Measurements from ENCODE around the gene COQ4.

DNA sequence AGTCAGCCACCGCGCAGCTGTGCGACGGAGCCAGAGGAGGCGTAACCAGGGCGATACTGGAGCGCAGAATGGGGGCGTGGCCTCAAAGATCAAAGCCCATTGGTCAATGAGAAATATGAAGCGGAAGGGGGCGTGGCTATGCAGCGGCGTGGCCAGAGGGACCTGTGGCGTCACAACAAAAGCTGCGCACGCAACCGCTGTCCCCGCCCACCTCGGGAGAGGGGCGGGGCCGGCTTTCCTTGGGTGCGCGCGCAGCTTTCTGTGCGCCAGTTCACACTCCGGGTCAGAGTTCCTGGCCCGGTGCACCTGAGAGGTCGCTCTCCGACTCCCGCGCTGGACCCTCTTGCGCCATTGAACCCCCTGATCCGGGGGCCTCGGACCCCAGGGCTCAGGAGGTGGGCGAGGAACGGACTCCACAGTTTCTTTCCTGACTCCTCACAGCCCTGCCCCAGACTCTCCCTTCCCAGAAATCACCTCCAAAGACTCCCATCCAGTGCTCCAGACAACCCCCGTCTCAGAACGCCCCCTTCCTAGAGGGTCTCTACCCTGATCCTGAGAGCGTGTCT lies 46.5 kb upstream of the COQ4 start, which contains the start of gene SWI5:
- no peak for TF ChIP-seq SIN3A (IDR thresholded peaks at IDR 0.05; ENCODE audit: borderline replicate concordance, insufficient read depth, low read depth, low read length)
- TF ChIP-seq, protein P1, sequence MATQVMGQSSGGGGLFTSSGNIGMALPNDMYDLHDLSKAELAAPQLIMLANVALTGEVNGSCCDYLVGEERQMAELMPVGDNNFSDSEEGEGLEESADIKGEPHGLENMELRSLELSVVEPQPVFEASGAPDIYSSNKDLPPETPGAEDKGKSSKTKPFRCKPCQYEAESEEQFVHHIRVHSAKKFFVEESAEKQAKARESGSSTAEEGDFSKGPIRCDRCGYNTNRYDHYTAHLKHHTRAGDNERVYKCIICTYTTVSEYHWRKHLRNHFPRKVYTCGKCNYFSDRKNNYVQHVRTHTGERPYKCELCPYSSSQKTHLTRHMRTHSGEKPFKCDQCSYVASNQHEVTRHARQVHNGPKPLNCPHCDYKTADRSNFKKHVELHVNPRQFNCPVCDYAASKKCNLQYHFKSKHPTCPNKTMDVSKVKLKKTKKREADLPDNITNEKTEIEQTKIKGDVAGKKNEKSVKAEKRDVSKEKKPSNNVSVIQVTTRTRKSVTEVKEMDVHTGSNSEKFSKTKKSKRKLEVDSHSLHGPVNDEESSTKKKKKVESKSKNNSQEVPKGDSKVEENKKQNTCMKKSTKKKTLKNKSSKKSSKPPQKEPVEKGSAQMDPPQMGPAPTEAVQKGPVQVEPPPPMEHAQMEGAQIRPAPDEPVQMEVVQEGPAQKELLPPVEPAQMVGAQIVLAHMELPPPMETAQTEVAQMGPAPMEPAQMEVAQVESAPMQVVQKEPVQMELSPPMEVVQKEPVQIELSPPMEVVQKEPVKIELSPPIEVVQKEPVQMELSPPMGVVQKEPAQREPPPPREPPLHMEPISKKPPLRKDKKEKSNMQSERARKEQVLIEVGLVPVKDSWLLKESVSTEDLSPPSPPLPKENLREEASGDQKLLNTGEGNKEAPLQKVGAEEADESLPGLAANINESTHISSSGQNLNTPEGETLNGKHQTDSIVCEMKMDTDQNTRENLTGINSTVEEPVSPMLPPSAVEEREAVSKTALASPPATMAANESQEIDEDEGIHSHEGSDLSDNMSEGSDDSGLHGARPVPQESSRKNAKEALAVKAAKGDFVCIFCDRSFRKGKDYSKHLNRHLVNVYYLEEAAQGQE (IDR thresholded peaks at IDR 0.05; ENCODE audit: insufficient read depth in 1 of 2, low read depth in 2 of 2, low read length in 1 of 2): no peak
- TF ChIP-seq, protein P2, sequence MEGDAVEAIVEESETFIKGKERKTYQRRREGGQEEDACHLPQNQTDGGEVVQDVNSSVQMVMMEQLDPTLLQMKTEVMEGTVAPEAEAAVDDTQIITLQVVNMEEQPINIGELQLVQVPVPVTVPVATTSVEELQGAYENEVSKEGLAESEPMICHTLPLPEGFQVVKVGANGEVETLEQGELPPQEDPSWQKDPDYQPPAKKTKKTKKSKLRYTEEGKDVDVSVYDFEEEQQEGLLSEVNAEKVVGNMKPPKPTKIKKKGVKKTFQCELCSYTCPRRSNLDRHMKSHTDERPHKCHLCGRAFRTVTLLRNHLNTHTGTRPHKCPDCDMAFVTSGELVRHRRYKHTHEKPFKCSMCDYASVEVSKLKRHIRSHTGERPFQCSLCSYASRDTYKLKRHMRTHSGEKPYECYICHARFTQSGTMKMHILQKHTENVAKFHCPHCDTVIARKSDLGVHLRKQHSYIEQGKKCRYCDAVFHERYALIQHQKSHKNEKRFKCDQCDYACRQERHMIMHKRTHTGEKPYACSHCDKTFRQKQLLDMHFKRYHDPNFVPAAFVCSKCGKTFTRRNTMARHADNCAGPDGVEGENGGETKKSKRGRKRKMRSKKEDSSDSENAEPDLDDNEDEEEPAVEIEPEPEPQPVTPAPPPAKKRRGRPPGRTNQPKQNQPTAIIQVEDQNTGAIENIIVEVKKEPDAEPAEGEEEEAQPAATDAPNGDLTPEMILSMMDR (IDR thresholded peaks at IDR 0.05): no peak
- peak; percentile 90 for TF ChIP-seq POLR2AphosphoS5 (IDR thresholded peaks at IDR 0.05; ENCODE audit: low read depth, low read length)
- TF ChIP-seq TCF7L2 (IDR thresholded peaks at IDR 0.05; ENCODE audit: low read depth, low read length): no peak

All from Panc1 (cell line).